Endothelial cell of umbilical vein (primary cell): ENCODE data around the gene ZNF423. TPM values are rescaled to one million over a fixed set of nuclear protein-coding genes. Genes with fewer than 3 reads are reported as not detected.

Experiments used
- BruUV-seq: library from RNA; stranded (reverse); fragments of 400-500 nt; replicated peaks from 2 replicates; lab custom pipeline; 2021; lab: Mats Ljungman, UMichigan
- CTCF ChIA-PET: fragments of 300-600, 350-600 bp; sonication (Branson Sonifier 250); formaldehyde crosslinking; loops from one replicate; lab custom pipeline; 2021; ENCODE audit warnings: antibody characterized with exemption, inconsistent platforms; lab: Charles Lee
- POLR2A ChIA-PET: fragments of 300-600, 350-600 bp; sonication (Branson Sonifier 250); formaldehyde crosslinking; loops from one replicate; lab custom pipeline; 2021; ENCODE audit warnings: antibody characterized with exemption, inconsistent platforms; lab: Charles Lee
- DNase-seq: peaks from one replicate; pipeline ENCODE4 v3.0.0-alpha.2; 2011; ENCODE audit warnings: low read depth, low spot score
- FAIRE-seq: peaks from 2 replicates; lab custom pipeline; 2011; peaks lifted over from hg19 to GRCh38; lab: Jason Lieb, UNC
- H2AFZ ChIP-seq: 2 replicates; pipeline ENCODE4 v1.6.0; 2012; ENCODE audit warnings: low read depth, low read length, control low read depth, inconsistent platforms
- H3K27ac ChIP-seq: 2 replicates; pipeline ENCODE4 v1.5.1; 2011; ENCODE audit warnings: low read depth, mild to moderate bottlenecking, control low read depth, low read length, moderate library complexity; ENCODE audit not compliant: insufficient read depth
- H3K27me3 ChIP-seq, 2 experiments: 2 replicates each; pipeline versions ENCODE4 v1.6.0 to v1.6.1; 2011; ENCODE audit warnings: low read length in 2 of 2, mixed read lengths in 1 of 2; ENCODE audit not compliant: control insufficient read depth in 2 of 2, insufficient read depth in 2 of 2
- H3K36me3 ChIP-seq, 2 experiments: 2 replicates in 1 of 2; 3 replicates in 1 of 2; pipeline ENCODE4 v1.5.1; 2011; ENCODE audit warnings: low read length in 2 of 2, mild to moderate bottlenecking in 1 of 2, moderate library complexity in 1 of 2; ENCODE audit not compliant: control insufficient read depth in 2 of 2, insufficient read depth in 2 of 2; ENCODE audit errors: extremely low read depth in 1 of 2
- H3K4me1 ChIP-seq: 3 replicates; pipeline ENCODE4 v1.5.1; 2011; ENCODE audit warnings: mild to moderate bottlenecking, low read length; ENCODE audit not compliant: control insufficient read depth, insufficient read depth; ENCODE audit errors: extremely low read depth
- H3K4me2 ChIP-seq: 2 replicates; pipeline ENCODE4 v1.6.1; 2011; ENCODE audit warnings: low read length, control low read depth, mixed read lengths; ENCODE audit not compliant: insufficient read depth
- H3K4me3 ChIP-seq, 3 experiments: fragments of 200-600 bp in 1 of 3; sonication (generic), shearing (Covaris generic) in 1 of 3; replicated peaks in 1 of 3; 2 replicates each; pipeline ENCODE4 v1.5.1; 2011 to 2016; ENCODE audit warnings: control low read depth in 3 of 3, low read length in 3 of 3, mild to moderate bottlenecking in 2 of 3, inconsistent platforms in 1 of 3, low read depth in 1 of 3, moderate library complexity in 1 of 3; ENCODE audit not compliant: insufficient read depth in 1 of 3
- H3K79me2 ChIP-seq: 2 replicates; pipeline ENCODE4 v1.6.0; 2012; ENCODE audit warnings: low read length, inconsistent platforms; ENCODE audit not compliant: control insufficient read depth, insufficient read depth
- H3K9ac ChIP-seq: replicated peaks from 2 replicates; pipeline ENCODE3; 2011; ENCODE audit warnings: low read length, control low read depth; ENCODE audit not compliant: insufficient read depth; ENCODE audit errors: extremely low read depth
- H3K9me1 ChIP-seq: replicated peaks from 3 replicates; pipeline ENCODE4 v1.6.0; 2011; ENCODE audit warnings: mild to moderate bottlenecking, low read length; ENCODE audit not compliant: control insufficient read depth, insufficient read depth; ENCODE audit errors: extremely low read depth
- H3K9me3 ChIP-seq: replicated peaks from 2 replicates; pipeline ENCODE4 v1.5.1; 2012; ENCODE audit warnings: low read length, inconsistent platforms; ENCODE audit not compliant: control insufficient read depth, insufficient read depth
- H4K20me1 ChIP-seq: replicated peaks from 2 replicates; pipeline ENCODE3; 2011; ENCODE audit warnings: mild to moderate bottlenecking, low read length; ENCODE audit not compliant: control insufficient read depth, insufficient read depth; ENCODE audit errors: extremely low read depth
- CTCF ChIP-seq, 2 donors: IDR thresholded peaks; 1 replicate in 1 of 2; 2 replicates in 1 of 2; pipeline ENCODE4 v1.5.1; 2011; ENCODE audit warnings: low read length in 2 of 2, mild to moderate bottlenecking in 2 of 2, moderate library complexity in 2 of 2, control low read depth in 1 of 2, inconsistent platforms in 1 of 2, low read depth in 1 of 2; ENCODE audit not compliant: insufficient read depth in 1 of 2; ENCODE audit errors: extremely low read depth in 1 of 2
- EZH2 ChIP-seq: IDR thresholded peaks from 2 replicates; pipeline ENCODE4 v1.6.1; 2012; ENCODE audit warnings: borderline replicate concordance, low read depth, mild to moderate bottlenecking, moderate library complexity, low read length, inconsistent platforms; ENCODE audit not compliant: severe bottlenecking
- FOS ChIP-seq: IDR thresholded peaks from 2 replicates; pipeline ENCODE4 v1.6.1; 2011; ENCODE audit warnings: mild to moderate bottlenecking, low read length, moderate library complexity, borderline replicate concordance; ENCODE audit not compliant: insufficient read depth
- GATA2 ChIP-seq: IDR thresholded peaks from 2 replicates; pipeline ENCODE4 v1.7.0; 2011; ENCODE audit warnings: low read depth, mild to moderate bottlenecking, moderate library complexity, mixed read lengths, low read length; ENCODE audit not compliant: insufficient read length, insufficient read depth
- JUN ChIP-seq: IDR thresholded peaks from 2 replicates; pipeline ENCODE4 v1.6.1; 2011; ENCODE audit warnings: borderline replicate concordance, low read depth; ENCODE audit not compliant: insufficient read length, insufficient read depth
- MAX ChIP-seq: IDR thresholded peaks from 2 replicates; pipeline ENCODE4 v1.6.1; 2011; ENCODE audit not compliant: insufficient read depth, insufficient read length
- MYC ChIP-seq: IDR thresholded peaks from one replicate; pipeline ENCODE4 v1.6.1; 2011; ENCODE audit warnings: mild to moderate bottlenecking, low read depth, low read length
- POLR2A ChIP-seq: IDR thresholded peaks from 2 replicates; pipeline ENCODE4 v1.6.1; 2012; ENCODE audit warnings: low read depth, mild to moderate bottlenecking, control low read depth, low read length
- POLR2AphosphoS5 ChIP-seq: IDR thresholded peaks from 2 replicates; pipeline ENCODE4 v1.6.1; 2012; ENCODE audit warnings: low read depth, mild to moderate bottlenecking, control low read depth, low read length, moderate library complexity; ENCODE audit not compliant: insufficient read depth
- dilution Hi-C: fragments of 300-500 bp; cut with MboI; formaldehyde crosslinking; loops from one replicate; pipeline ENCODE4 v1.15.0; 2019; ENCODE audit warnings: low sequenced_read_pairs; ENCODE audit not compliant: extremely low pct_ligation_motif_present
- intact Hi-C: fragments of 100-400 bp; cut with micrococcal nuclease; formaldehyde crosslinking; loops from one replicate; pipeline ENCODE4 v1.10.0; 2022
- polyA plus RNA-seq, 4 experiments: library from polyadenylated mRNA; depleted of rRNA in 3 of 4; stranded (reverse) in 3 of 4; unstranded in 1 of 4; fragments of >200 nt; gene quantifications; 2 replicates each; pipeline versions ENCODE4 v1.2.1 to v1.2.3, GENCODE V29; 2011 to 2012; ENCODE audit warnings: missing spikeins in 1 of 4
- total RNA-seq: library from RNA; stranded (reverse); gene quantifications from 2 replicates; pipeline ENCODE4 v1.2.3, GENCODE V29; 2021

The ZNF423 gene
- total and polyA plus RNA-seq, 2 donors (not counting 3 experiments of a cell fraction or from before 2014, with no cell fraction given), result 2.2 to 8.1 TPM

DNA sequence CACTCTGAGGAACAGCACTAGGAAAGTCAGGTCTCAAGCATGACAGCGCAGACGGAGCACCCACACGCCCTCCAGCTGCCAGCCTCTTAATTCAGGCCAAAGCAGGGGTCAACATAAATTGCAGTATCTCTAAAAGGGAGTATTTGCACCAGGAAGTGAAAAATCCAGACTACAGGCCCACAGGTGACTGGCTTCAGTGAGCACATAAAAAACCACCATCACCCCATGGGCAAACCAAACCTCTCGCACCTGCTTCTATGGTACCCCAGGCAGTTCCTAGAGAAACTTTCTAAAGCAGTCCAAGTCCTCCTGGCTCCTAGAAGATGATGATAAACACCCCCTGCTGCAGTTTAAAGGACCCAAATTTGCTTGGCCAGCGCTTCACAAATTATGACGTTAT, 129.8 kb downstream of the ZNF423 start:
- intact Hi-C loops, result no loop called here
- Histone ChIP-seq H2AFZ (no peak overlapping the region), H3K4me2 (no peak overlapping the region), H3K27ac (no peak overlapping the region), H3K9me1 (no peaks in the 10 kb centered on the region), H3K4me3 (no peak overlapping the region), H3K79me2 (no peaks in the 10 kb centered on the region), H3K4me1 (no peaks in the 10 kb centered on the region), H3K27me3 (no peaks in the 10 kb centered on the region), H3K9me3 (no peaks in the 10 kb centered on the region), H3K36me3 (no peaks in the 10 kb centered on the region), H3K9ac (no peak overlapping the region), H4K20me1 (no peaks in the 10 kb centered on the region)
- BruUV-seq, result no TSS peak
- dilution Hi-C loops, result no loop called here
- TF ChIP-seq JUN, result no peak
- DNase-seq (no peak), FAIRE-seq (no peak)
- POLR2A ChIA-PET, result no interaction called here
- CTCF ChIA-PET, result no interaction called here

DNA sequence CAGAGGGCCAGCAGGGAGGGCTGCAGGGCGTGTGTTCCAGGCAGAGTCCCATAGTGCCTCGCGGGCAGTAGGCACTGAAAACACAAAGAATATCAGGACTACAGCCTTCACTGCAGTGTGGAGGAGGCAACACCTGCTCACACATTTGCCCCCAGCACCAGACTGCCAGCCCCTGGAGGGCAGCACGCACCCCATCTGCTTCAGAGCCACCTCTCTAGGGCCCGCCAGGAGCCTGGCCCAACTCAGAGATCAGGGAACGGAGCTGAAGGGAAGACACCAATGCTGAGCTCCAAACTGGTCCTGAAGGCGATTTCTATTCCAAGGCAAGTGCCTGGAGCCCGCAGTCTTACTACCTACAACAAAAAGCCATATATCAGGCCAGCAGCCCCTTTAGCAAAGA, 130.3 kb downstream of the ZNF423 start:
- no peak overlapping the region for H2AFZ ChIP-seq
- no peaks in the 10 kb centered on the region for H3K9me3 ChIP-seq
- no peak overlapping the region for H3K27ac ChIP-seq
- ChIA-PET CTCF (no interaction called here), POLR2A (no interaction called here)
- H3K79me2 ChIP-seq, result no peaks in the 10 kb centered on the region
- no peaks in the 10 kb centered on the region for H3K36me3 ChIP-seq
- H4K20me1 ChIP-seq, result no peaks in the 10 kb centered on the region
- no peak for FAIRE-seq
- no peaks in the 10 kb centered on the region for H3K27me3 ChIP-seq
- no peak overlapping the region for H3K4me3 ChIP-seq
- BruUV-seq, result no TSS peak
- H3K4me2 ChIP-seq, result no peak overlapping the region
- TF ChIP-seq CTCF (IDR thresholded peaks at IDR 0.05; ENCODE audit: extremely low read depth in 1 of 2, insufficient read depth in 1 of 2, low read depth in 1 of 2, low read length in 2 of 2), result no peak
- no peak for TF ChIP-seq EZH2
- TF ChIP-seq GATA2, result no peak
- TF ChIP-seq POLR2AphosphoS5, result no peak
- no peak for TF ChIP-seq MYC
- TF ChIP-seq FOS, result no peak
- no peak for TF ChIP-seq JUN
- no peak for TF ChIP-seq MAX
- no peak for TF ChIP-seq POLR2A
- dilution Hi-C loops (no loop called here), intact Hi-C loops (no loop called here)
- no peaks in the 10 kb centered on the region for H3K4me1 ChIP-seq
- no peaks in the 10 kb centered on the region for H3K9me1 ChIP-seq
- DNase-seq, result no peak
- no peak overlapping the region for H3K9ac ChIP-seq
